ENCODE results near the gene SUN1.

The SUN1 gene

DNA sequence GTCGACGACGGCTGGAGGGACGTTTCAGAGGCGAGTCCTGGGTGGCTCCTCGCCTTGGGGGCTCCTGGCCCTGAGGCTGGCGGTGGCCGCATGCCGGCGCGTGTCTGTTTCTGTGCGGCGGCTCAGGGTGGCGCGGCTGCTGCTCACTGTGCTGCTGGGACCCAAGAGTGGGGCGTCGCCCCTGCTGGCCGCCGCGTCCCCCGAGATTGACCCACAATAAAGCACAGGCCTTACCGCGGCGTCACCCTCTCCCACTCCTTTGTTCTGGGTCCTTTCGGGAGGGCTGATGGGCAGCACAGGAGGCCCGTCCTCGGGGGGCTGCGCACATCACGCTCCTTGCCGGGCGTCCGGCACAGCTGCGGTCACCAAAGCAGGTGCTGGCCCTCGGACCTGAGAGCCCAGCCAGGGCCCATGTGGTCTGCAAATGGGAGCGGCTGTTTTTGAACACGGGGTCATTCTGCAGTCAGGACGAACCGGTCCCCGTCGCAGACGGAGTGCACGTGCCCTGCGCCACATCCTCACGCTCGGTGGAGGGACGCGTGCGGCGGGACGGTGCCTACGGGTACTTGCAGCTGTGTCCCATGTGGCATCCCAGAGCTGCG lies 63.3 kb downstream of the SUN1 start:
- Histone ChIP-seq H3K27me3 (no peaks in the 10 kb centered on the region), H3K4me3 (no peak overlapping the region), H3K36me3 (peaks cover 49 to 91% (median 84%) of the 10 kb centered on the region in 3 donors), H3K9me3 (no peaks in the 10 kb centered on the region), H3K4me1 (peaks cover 0 to 4% (median 1%) of the 10 kb centered on the region in 4 donors), H3K27ac (no peak overlapping the region)
- intact Hi-C loops (cut with DNase I; ENCODE audit: low total_unique reads), result no loop called here
- TF ChIP-seq, protein P1, sequence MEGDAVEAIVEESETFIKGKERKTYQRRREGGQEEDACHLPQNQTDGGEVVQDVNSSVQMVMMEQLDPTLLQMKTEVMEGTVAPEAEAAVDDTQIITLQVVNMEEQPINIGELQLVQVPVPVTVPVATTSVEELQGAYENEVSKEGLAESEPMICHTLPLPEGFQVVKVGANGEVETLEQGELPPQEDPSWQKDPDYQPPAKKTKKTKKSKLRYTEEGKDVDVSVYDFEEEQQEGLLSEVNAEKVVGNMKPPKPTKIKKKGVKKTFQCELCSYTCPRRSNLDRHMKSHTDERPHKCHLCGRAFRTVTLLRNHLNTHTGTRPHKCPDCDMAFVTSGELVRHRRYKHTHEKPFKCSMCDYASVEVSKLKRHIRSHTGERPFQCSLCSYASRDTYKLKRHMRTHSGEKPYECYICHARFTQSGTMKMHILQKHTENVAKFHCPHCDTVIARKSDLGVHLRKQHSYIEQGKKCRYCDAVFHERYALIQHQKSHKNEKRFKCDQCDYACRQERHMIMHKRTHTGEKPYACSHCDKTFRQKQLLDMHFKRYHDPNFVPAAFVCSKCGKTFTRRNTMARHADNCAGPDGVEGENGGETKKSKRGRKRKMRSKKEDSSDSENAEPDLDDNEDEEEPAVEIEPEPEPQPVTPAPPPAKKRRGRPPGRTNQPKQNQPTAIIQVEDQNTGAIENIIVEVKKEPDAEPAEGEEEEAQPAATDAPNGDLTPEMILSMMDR (IDR thresholded peaks at IDR 0.05), result no peak
- no peak for DNase-seq

DNA sequence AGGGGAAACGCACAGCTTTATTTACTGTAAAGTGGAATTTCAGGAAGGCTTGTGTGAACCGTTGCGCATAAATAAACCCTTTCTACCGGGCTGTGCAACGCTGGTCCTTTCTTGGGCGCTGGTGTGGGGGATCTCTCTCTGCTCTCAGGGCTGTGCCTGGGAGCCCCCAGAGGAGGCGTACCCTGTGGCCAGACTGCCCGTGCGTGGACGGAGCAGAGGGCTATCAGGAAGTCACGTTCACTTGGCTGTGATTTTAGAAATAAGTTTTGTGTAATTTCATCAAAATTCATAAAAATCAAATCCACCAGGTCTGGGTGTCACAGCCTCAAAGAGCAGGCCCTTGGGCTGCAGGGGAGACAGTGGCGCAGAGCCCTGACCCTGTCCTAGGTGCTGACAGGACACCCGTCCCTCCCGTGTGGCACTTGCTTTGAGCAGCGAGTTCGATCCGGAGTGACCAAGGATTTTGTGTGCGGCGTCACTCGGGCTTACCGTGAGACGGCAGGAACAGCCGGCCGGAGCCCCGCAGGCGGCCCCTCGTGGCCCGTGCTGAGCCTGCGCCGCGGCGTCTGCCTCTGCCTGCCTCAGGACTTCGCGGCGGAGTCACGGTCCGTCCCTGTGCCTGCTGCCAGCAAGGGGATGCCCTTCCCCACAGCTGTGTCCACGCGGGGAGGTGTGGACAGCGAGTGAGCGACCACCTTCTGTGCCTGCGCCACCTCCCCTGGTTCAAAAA lies 64.2 kb downstream of the SUN1 start:
- Histone ChIP-seq H3K4me1 (peaks cover 0 to 12% (median 6%) of the 10 kb centered on the region in 4 donors), H3K36me3 (peaks cover 39 to 81% (median 74%) of the 10 kb centered on the region in 3 donors), H3K27ac (no peak overlapping the region), H3K27me3 (no peaks in the 10 kb centered on the region), H3K4me3 (no peak overlapping the region), H3K9me3 (no peaks in the 10 kb centered on the region)
- TF ChIP-seq, protein P1 (IDR thresholded peaks at IDR 0.05), result no peak
- no peak for DNase-seq
- intact Hi-C loops (cut with DNase I; ENCODE audit: low total_unique reads), result no loop called here

DNA sequence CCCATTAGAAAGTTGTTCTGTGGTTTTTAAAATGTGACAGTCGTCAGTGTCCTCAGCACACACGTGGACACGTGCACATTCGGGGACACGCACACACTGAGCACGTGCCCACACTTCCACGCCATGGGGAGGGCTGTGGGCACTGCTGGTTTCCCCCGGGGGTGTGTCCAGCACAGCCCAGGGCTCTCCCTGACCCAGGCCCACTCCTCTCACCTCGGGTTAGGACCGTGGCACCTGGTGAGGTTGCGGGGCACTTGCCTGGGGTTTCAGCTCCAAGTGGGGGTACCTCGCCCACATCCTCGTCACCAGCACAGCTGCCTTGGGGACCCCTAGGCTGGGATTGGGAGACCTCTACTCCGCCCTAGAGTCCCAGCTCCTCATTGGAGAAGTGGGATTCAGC lies 64.8 kb downstream of the SUN1 start:
- Histone ChIP-seq H3K9me3 (no peaks in the 10 kb centered on the region), H3K4me1 (peaks cover 0 to 13% (median 6%) of the 10 kb centered on the region in 4 donors), H3K27me3 (no peaks in the 10 kb centered on the region), H3K27ac (no peak overlapping the region), H3K36me3 (peaks cover 34 to 76% (median 69%) of the 10 kb centered on the region in 3 donors), H3K4me3 (no peak overlapping the region)
- TF ChIP-seq, protein P1 (IDR thresholded peaks at IDR 0.05), result no peak
- intact Hi-C loops (cut with DNase I; ENCODE audit: low total_unique reads), result no loop called here
- no peak for DNase-seq

DNA sequence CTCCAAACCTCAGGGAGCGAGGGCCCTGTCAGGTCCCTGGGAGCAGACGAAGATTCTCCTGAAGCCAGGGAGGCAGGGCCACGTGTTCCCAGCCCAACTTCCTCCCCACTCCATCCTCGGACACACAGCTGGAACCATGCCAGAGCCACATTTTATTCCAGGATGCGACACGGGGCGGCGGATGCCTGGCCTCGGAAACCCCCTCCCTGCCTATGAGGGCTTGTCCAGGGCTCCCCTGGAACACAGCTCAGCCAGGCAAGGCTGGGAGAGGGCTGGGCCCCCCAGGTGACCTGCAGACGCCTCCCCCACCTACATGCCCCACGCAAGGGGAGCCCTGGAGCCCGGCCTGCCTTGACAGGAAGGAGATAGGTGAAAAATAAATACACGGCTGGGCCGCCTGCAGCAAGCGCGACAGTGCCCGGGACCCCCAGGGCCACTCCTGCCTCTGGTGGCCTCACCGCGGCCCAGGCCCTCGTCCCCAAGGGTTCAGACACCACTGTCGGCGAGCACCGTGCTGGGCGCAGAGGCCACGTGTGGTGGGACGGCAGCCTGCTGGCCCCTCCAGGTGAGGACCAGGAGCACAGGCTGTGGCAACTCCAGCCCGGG lies 65.6 kb downstream of the SUN1 start:
- Histone ChIP-seq H3K36me3 (peaks cover 27 to 68% (median 61%) of the 10 kb centered on the region in 3 donors), H3K4me1 (peaks cover 0 to 13% (median 6%) of the 10 kb centered on the region in 4 donors), H3K4me3 (no peak overlapping the region), H3K27me3 (no peaks in the 10 kb centered on the region), H3K9me3 (no peaks in the 10 kb centered on the region), H3K27ac (no peak overlapping the region)
- intact Hi-C loops (cut with DNase I; ENCODE audit: low total_unique reads), result no loop called here
- DNase-seq, result no peak
- TF ChIP-seq, protein P1 (IDR thresholded peaks at IDR 0.05), result no peak

DNA sequence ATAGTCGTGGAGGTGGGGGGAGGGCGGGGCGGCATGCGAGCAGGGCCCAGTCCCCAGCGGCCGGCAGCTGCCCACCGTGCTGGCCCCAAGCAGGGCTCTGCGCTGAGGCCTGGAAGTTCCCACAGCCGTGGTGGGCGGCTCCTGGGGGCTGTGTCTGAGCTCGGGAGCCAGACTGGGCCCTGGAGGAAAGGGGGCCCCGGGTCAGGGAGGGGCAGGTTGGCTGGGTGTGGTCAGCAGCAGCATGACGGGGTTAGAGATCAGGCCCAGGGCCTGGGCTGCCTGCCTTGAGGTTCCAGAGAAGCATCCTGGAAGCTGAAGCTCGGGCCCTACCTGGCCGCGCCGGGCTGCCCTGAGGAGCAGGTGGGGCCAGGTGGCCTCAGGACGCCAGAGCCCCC lies 66.2 kb downstream of the SUN1 start:
- no peak overlapping the region for H3K27ac ChIP-seq
- peaks cover 0 to under 1% of the 10 kb centered on the region in 2 donors for H3K27me3 ChIP-seq
- H3K4me1 ChIP-seq, result peaks cover 0 to 13% (median 6%) of the 10 kb centered on the region in 4 donors
- TF ChIP-seq, protein P1 (IDR thresholded peaks at IDR 0.05), result no peak
- no peak overlapping the region for H3K4me3 ChIP-seq
- intact Hi-C loops (cut with DNase I; ENCODE audit: low total_unique reads), result no loop called here
- H3K36me3 ChIP-seq, result peaks cover 27 to 62% (median 55%) of the 10 kb centered on the region in 3 donors
- no peaks in the 10 kb centered on the region for H3K9me3 ChIP-seq
- no peak for DNase-seq
